ENCODE data around the gene SERAC1. TPM values are rescaled to one million over a fixed set of nuclear protein-coding genes. Genes with fewer than 3 reads are reported as not detected.

The SERAC1 gene
- total RNA-seq, 1 donor from 2014 or later, result 7.6 TPM

DNA sequence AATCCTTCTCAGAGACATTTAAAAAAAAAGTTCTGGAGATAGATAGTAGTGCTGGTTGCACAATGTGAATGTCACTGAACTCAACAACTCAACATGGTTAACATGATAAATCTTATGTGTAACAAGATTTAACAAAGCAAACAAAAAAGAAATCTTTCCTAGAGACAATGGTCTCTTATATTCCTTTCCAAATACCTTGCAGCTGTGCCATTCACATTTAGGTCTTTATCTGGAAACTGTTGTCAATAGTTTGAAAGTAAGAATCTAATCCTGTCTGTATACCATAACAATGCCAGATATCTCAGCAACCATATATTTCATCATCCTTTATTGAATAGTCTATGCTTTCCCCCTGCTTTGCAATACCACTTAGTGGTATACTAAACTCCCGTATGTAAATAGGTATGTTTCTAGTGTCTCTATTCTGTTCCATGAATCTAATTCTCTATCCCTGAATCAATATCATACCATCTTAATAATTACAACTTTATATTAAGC, 2.1 kb downstream of the SERAC1 start:
- intact Hi-C loops (cut with DNase I), result no loop called here
- H3K9me3 ChIP-seq, result no peaks in the 10 kb centered on the region
- peaks cover 16% of the 10 kb centered on the region for H3K4me1 ChIP-seq
- H3K27ac ChIP-seq, result no peak overlapping the region
- ATAC-seq (no peak), DNase-seq (no peak)
- H3K36me3 ChIP-seq, result no peaks in the 10 kb centered on the region
- TF ChIP-seq, protein P1, sequence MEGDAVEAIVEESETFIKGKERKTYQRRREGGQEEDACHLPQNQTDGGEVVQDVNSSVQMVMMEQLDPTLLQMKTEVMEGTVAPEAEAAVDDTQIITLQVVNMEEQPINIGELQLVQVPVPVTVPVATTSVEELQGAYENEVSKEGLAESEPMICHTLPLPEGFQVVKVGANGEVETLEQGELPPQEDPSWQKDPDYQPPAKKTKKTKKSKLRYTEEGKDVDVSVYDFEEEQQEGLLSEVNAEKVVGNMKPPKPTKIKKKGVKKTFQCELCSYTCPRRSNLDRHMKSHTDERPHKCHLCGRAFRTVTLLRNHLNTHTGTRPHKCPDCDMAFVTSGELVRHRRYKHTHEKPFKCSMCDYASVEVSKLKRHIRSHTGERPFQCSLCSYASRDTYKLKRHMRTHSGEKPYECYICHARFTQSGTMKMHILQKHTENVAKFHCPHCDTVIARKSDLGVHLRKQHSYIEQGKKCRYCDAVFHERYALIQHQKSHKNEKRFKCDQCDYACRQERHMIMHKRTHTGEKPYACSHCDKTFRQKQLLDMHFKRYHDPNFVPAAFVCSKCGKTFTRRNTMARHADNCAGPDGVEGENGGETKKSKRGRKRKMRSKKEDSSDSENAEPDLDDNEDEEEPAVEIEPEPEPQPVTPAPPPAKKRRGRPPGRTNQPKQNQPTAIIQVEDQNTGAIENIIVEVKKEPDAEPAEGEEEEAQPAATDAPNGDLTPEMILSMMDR (IDR thresholded peaks at IDR 0.05), result no peak
- H3K4me3 ChIP-seq, result no peak overlapping the region
- H3K27me3 ChIP-seq (ENCODE audit: low read depth), result no peaks in the 10 kb centered on the region

DNA sequence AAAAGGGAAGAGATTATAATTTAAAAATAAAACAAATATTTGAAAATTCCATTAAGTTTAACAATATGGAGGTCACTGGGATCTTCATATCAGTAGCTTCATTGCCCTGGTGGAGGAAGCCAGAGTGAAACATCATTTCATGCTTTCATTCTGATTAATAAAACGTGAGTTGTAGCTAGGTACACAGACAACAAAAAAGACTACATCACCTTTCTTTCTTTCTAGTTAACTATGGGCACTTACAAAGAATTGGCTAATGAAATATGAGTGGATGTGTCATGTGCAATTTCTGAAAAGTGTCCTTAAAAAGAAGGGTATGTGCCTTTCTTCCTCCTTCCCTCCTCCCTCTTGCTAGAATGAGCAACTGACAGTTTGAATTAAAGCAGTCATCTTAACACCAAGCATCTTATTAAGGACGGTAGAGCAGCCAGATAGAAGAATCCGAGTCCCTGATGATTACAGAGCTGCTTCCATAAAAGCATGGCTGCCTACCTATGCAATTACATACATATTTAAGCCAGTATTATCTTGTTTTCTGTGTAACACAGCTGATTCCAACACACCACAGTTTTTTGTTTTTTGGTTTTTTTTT, 3.4 kb downstream of the SERAC1 start:
- ATAC-seq (no peak), DNase-seq (no peak)
- no peaks in the 10 kb centered on the region for H3K9me3 ChIP-seq
- TF ChIP-seq, protein P1 (IDR thresholded peaks at IDR 0.05), result no peak
- H3K4me3 ChIP-seq, result no peak overlapping the region
- no peak overlapping the region for H3K27ac ChIP-seq
- H3K4me1 ChIP-seq, result peaks cover 12% of the 10 kb centered on the region
- no peaks in the 10 kb centered on the region for H3K36me3 ChIP-seq
- intact Hi-C loops (cut with DNase I), result no loop called here
- H3K27me3 ChIP-seq (ENCODE audit: low read depth), result no peaks in the 10 kb centered on the region

DNA sequence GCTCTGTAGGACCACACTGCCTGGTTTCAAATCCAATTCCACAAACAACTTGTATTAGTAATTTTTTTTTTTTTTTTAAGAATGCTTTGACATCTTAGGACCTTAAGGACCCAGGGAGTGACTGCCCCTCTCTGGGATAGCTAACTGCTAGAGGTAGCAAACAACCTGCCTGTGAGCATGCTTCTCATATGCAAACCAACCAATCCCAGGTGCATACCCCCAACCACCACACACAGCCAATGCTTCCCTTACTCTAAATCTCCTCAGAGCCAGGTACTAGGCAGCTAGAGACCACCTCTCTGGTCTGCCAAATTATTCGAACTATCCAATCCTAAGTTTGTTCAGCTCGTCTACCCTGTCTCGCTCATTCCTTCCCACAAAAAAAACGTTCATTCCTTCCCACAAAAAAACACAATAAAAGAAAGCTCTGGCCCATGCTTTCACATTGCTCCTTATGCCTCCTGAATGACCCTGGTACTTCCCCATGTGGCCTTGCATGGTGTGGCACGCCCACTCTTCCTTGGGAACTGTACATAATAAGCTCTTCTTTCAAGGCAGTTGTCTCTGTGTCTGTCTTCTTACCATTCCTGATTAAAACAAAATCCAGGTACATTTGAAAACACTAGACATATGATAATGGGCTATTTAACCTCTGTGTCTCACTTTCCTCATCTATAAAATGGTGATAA, 6.4 kb downstream of the SERAC1 start:
- peaks cover 9% of the 10 kb centered on the region for H3K36me3 ChIP-seq
- H3K9me3 ChIP-seq, result no peaks in the 10 kb centered on the region
- H3K27me3 ChIP-seq (ENCODE audit: low read depth), result no peaks in the 10 kb centered on the region
- intact Hi-C loops (cut with DNase I), result no loop called here
- TF ChIP-seq, protein P1 (IDR thresholded peaks at IDR 0.05), result no peak
- ATAC-seq, result no peak
- no peaks in the 10 kb centered on the region for H3K4me1 ChIP-seq
- no peak overlapping the region for H3K27ac ChIP-seq
- no peak for DNase-seq
- no peak overlapping the region for H3K4me3 ChIP-seq

DNA sequence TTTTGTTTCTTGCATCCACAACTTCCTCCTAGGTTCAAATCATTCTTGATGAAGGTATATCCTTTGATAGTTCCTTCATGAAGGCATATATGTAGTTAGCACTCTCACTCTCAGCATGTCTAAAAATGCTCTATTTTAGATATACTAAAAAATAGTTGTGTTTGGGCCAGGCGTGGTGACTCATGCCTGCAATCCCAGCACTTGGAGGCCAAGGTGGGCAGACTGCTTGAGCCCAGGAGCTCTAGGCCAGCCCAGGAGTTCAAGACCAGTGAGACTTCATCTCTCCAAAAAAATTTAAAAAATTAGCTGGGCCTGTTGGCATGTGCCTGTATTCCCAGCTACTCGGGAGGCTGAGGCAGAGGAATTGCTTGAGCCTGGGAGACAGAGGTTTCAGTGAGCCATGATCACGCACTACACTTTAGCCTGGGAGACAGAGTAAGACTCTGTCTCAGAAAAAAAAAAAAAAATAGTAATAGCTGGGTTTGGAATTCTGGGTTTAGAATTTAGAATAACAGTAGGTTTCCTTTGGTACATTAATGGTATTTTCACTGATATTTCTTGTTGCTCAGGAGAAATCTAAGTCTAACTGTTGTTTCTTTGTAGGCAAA, 7.0 kb downstream of the SERAC1 start:
- H3K27ac ChIP-seq, result no peak overlapping the region

DNA sequence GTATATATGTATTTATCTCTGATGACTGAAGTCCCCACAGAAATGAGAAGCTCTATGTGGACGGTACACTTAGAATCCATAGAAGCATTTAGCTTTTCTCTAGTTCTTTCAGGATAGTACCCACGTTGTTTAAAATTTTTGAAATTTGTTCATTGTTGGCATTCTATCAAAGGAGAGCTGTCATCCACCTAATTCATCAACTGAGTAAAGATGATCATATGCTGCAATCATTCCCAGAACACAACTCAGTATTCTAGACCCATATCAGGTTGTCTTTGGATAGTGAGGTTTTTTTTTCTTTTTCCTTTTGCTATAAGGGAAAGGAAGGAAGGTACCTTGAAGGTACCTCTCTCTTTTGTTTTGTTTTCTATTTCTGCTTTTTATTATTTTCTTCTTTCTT, 9.3 kb downstream of the SERAC1 start:
- DNase-seq (no peak), ATAC-seq (no peak)
- Histone ChIP-seq H3K36me3 (peaks cover 21% of the 10 kb centered on the region), H3K4me1 (no peaks in the 10 kb centered on the region), H3K27ac (no peak overlapping the region), H3K9me3 (no peaks in the 10 kb centered on the region), H3K4me3 (no peak overlapping the region), H3K27me3 (ENCODE audit: low read depth) (no peaks in the 10 kb centered on the region)
- TF ChIP-seq, protein P1 (IDR thresholded peaks at IDR 0.05), result no peak
- intact Hi-C loops (cut with DNase I), result no loop called here

More for the DNA sequence above, 7.0 kb downstream of the SERAC1 start:
- Histone ChIP-seq H3K9me3 (no peaks in the 10 kb centered on the region), H3K4me3 (no peak overlapping the region), H3K4me1 (no peaks in the 10 kb centered on the region), H3K36me3 (peaks cover 9% of the 10 kb centered on the region), H3K27me3 (ENCODE audit: low read depth) (no peaks in the 10 kb centered on the region)
- ATAC-seq (no peak), DNase-seq (no peak)
- intact Hi-C loops (cut with DNase I), result no loop called here
- TF ChIP-seq, protein P1 (IDR thresholded peaks at IDR 0.05), result no peak

All from lower lobe of right lung (tissue), 2 donors.